ELR (cell line): ENCODE data around the gene GGA1.

Experiments
- DNase-seq: peaks from one replicate; pipeline ENCODE4 v3.0.0-alpha.2; 2015; ENCODE audit warnings: low read depth

The GGA1 gene

GRCh38 chr22:37630839-37631435 lies 22.3 kb downstream of the GGA1 start:
- DNase-seq = no peak

- DNase-seq = no peak
Measured at GRCh38 chr22:37631448-37632173, 23.0 kb downstream of the GGA1 start.

GRCh38 chr22:37632174-37633088 lies 23.8 kb downstream of the GGA1 start:
- DNase-seq = no peak

- DNase-seq = no peak
Measured at GRCh38 chr22:37633089-37633624, 24.5 kb downstream of the GGA1 start.

- peak; percentile 77 for DNase-seq
Measured at GRCh38 chr22:37633625-37634416, 25.2 kb downstream of the GGA1 start.

- DNase-seq = peak; percentile 39
Measured at GRCh38 chr22:37634417-37634924, 25.8 kb downstream of the GGA1 start.

- no peak for DNase-seq
Measured at GRCh38 chr22:37635157-37635556, 26.5 kb downstream of the GGA1 start.

GRCh38 chr22:37636186-37636948 lies 27.7 kb downstream of the GGA1 start:
- DNase-seq = peak; percentile 43

GRCh38 chr22:37636949-37637273 lies 28.3 kb downstream of the GGA1 start:
- DNase-seq = no peak

GRCh38 chr22:37638391-37639069 lies 29.9 kb downstream of the GGA1 start:
- no peak for DNase-seq

- DNase-seq = peak; percentile 68
Measured at GRCh38 chr22:37639070-37639760, 30.6 kb downstream of the GGA1 start, which contains the start of gene SH3BP1. Gene SH3BP1, plus strand, starts transcription at chr22:37639669. Its CDS starts 119 bp downstream, at chr22:37639788.

GRCh38 chr22:37639771-37640590 lies 31.3 kb downstream of the GGA1 start:
- no peak for DNase-seq

- DNase-seq = no peak
Measured at GRCh38 chr22:37640591-37641560, 32.2 kb downstream of the GGA1 start.

GRCh38 chr22:37641561-37641949 lies 32.9 kb downstream of the GGA1 start:
- DNase-seq = no peak

- peak; percentile 79 for DNase-seq
Measured at GRCh38 chr22:37643225-37643847, 34.7 kb downstream of the GGA1 start.

- DNase-seq = no peak
Measured at GRCh38 chr22:37647317-37647716, 38.7 kb downstream of the GGA1 start.

GRCh38 chr22:37647928-37648327 lies 39.3 kb downstream of the GGA1 start:
- no peak for DNase-seq
